Neuronal stem cell (in vitro differentiated cells): ENCODE results near the gene CELA1.

Experiments
- DNase-seq: peaks from one replicate; pipeline ENCODE4 v3.0.0-alpha.2; 2013; ENCODE audit warnings: low spot score
- H2AFZ ChIP-seq: one replicate; pipeline ENCODE4 v1.6.1; 2013; ENCODE audit warnings: mild to moderate bottlenecking, low read length, inconsistent platforms
- H2AK5ac ChIP-seq: 2 replicates; pipeline ENCODE4 v1.6.1; 2013; ENCODE audit warnings: low read depth, mild to moderate bottlenecking, inconsistent platforms, low read length, moderate library complexity, mixed read lengths
- H2BK120ac ChIP-seq: 2 replicates; pipeline ENCODE4 v1.6.1; 2013; ENCODE audit warnings: low read depth, mild to moderate bottlenecking, inconsistent platforms, low read length, moderate library complexity, mixed read lengths
- H2BK12ac ChIP-seq: one replicate; pipeline ENCODE4 v1.6.1; 2013; ENCODE audit warnings: low read length, inconsistent platforms
- H2BK15ac ChIP-seq: 2 replicates; pipeline ENCODE4 v1.6.1; 2013; ENCODE audit warnings: mild to moderate bottlenecking, low read length, inconsistent platforms, mixed read lengths
- H2BK5ac ChIP-seq: one replicate; pipeline ENCODE4 v1.6.1; 2013; ENCODE audit warnings: inconsistent platforms, mild to moderate bottlenecking, low read length, moderate library complexity
- H3K14ac ChIP-seq: one replicate; pipeline ENCODE4 v1.6.1; 2013; ENCODE audit warnings: low read length, inconsistent platforms
- H3K18ac ChIP-seq: 2 replicates; pipeline ENCODE4 v1.6.1; 2013; ENCODE audit warnings: low read length, inconsistent platforms
- H3K23ac ChIP-seq: 2 replicates; pipeline ENCODE4 v1.6.1; 2013; ENCODE audit warnings: low read depth, mild to moderate bottlenecking, mixed read lengths, low read length, inconsistent platforms; ENCODE audit not compliant: poor library complexity
- H3K27ac ChIP-seq: replicated peaks from 3 replicates; pipeline ENCODE4 v1.5.1; 2013; ENCODE audit warnings: low read length, inconsistent platforms
- H3K27me3 ChIP-seq, 3 experiments: 2 replicates each; pipeline ENCODE4 v1.6.1; 2013; ENCODE audit warnings: low read length in 3 of 3, mild to moderate bottlenecking in 2 of 3, inconsistent platforms in 1 of 3, low read depth in 1 of 3, mixed read lengths in 1 of 3, moderate library complexity in 1 of 3; ENCODE audit not compliant: control insufficient read depth in 3 of 3, insufficient read depth in 3 of 3
- H3K36me3 ChIP-seq, 2 donors: replicated peaks in 1 of 2; 2 replicates each; pipeline ENCODE4 v1.6.1; 2013; ENCODE audit warnings: low read length in 2 of 2; ENCODE audit not compliant: control insufficient read depth in 2 of 2, insufficient read depth in 2 of 2
- H3K4ac ChIP-seq: 2 replicates; pipeline ENCODE4 v1.6.1; 2013; ENCODE audit warnings: inconsistent platforms, mild to moderate bottlenecking, low read length, moderate library complexity
- H3K4me1 ChIP-seq, 2 donors: 1 replicate in 1 of 2; 2 replicates in 1 of 2; pipeline ENCODE4 v1.6.1; 2013; ENCODE audit warnings: low read length in 2 of 2, low read depth in 1 of 2; ENCODE audit not compliant: control insufficient read depth in 2 of 2, insufficient read depth in 1 of 2
- H3K4me2 ChIP-seq: one replicate; pipeline ENCODE4 v1.6.1; 2013; ENCODE audit warnings: mild to moderate bottlenecking, low read length, inconsistent platforms; ENCODE audit not compliant: insufficient read depth, poor library complexity, severe bottlenecking
- H3K4me3 ChIP-seq, 2 donors: 2 replicates each; pipeline ENCODE4 v1.5.1; 2013; ENCODE audit warnings: low read length in 2 of 2, mild to moderate bottlenecking in 2 of 2, inconsistent platforms in 1 of 2, moderate library complexity in 1 of 2
- H3K79me1 ChIP-seq: one replicate; pipeline ENCODE4 v1.6.1; 2013; ENCODE audit warnings: low read depth, mild to moderate bottlenecking, inconsistent platforms, low read length, moderate library complexity
- H3K9ac ChIP-seq: one replicate; pipeline ENCODE4 v1.6.1; 2013; ENCODE audit warnings: mild to moderate bottlenecking, low read depth, low read length, inconsistent platforms; ENCODE audit not compliant: poor library complexity
- H3K9me3 ChIP-seq, 2 donors: replicated peaks in 1 of 2; 2 replicates each; pipeline versions ENCODE3 to v1.6.1; 2013; ENCODE audit warnings: low read length in 2 of 2, mild to moderate bottlenecking in 2 of 2, inconsistent platforms in 1 of 2, low read depth in 1 of 2, mixed read lengths in 1 of 2, moderate library complexity in 1 of 2; ENCODE audit not compliant: control insufficient read depth in 2 of 2, insufficient read depth in 1 of 2
- H4K8ac ChIP-seq: one replicate; pipeline ENCODE4 v1.6.1; 2013; ENCODE audit warnings: low read depth, mild to moderate bottlenecking, inconsistent platforms, low read length, moderate library complexity
- H4K91ac ChIP-seq: one replicate; pipeline ENCODE4 v1.6.1; 2013; ENCODE audit warnings: low read length, low read depth, mild to moderate bottlenecking, inconsistent platforms; ENCODE audit not compliant: poor library complexity
- whole genome bisulfite sequencing, 2 donors: extraction: QIAGEN DNeasy Blood & Tissue Kit; methylation state at CpG; one replicate each; pipeline ENCODE4 v1.1.7; 2013; ENCODE audit warnings: missing lambda C conversion rate in 2 of 2, mixed read lengths in 1 of 2; ENCODE audit not compliant: insufficient read length in 2 of 2, insufficient replicate concordance in 1 of 2; ENCODE audit errors: extremely low coverage in 2 of 2; 5-methylcytosine and 5-hydroxymethylcytosine counted together

The CELA1 gene

GRCh38 chr12:51359851-51360250 is 13.4 kb upstream of the CELA1 start:
- no peak overlapping the region for H3K4me3 ChIP-seq
- no peaks in the 10 kb centered on the region for H3K4me1 ChIP-seq
- H2AK5ac ChIP-seq, result no peak overlapping the region
- no peak overlapping the region for H2BK15ac ChIP-seq
- H3K27ac ChIP-seq, result no peak overlapping the region
- H2BK5ac ChIP-seq, result no peak overlapping the region
- H3K9ac ChIP-seq, result no peak overlapping the region
- H3K4ac ChIP-seq, result no peak overlapping the region
- H3K36me3 ChIP-seq, result no peaks in the 10 kb centered on the region
- H3K79me1 ChIP-seq, result no peaks in the 10 kb centered on the region
- H3K27me3 ChIP-seq, result peaks cover 0 to 28% (median 2%) of the 10 kb centered on the region in 3 experiments
- no peak overlapping the region for H3K14ac ChIP-seq
- H3K9me3 ChIP-seq, result no peaks in the 10 kb centered on the region
- no peak overlapping the region for H3K4me2 ChIP-seq
- no peak overlapping the region for H2AFZ ChIP-seq
- H2BK12ac ChIP-seq, result no peak overlapping the region
- H4K91ac ChIP-seq, result no peak overlapping the region
- H2BK120ac ChIP-seq, result no peak overlapping the region
- H3K18ac ChIP-seq, result no peak overlapping the region
- H3K23ac ChIP-seq, result no peak overlapping the region
- H4K8ac ChIP-seq, result no peak overlapping the region
- no CpG with 5 or more reads among the region's 4 CpGs for WGBS, 2 donors
- DNase-seq, result no peak

- no peak overlapping the region for H3K27ac ChIP-seq
- H4K8ac ChIP-seq, result no peak overlapping the region
- no peak overlapping the region for H3K23ac ChIP-seq
- WGBS, 2 donors, result no CpG with 5 or more reads among the region's 8 CpGs
- H2BK5ac ChIP-seq, result no peak overlapping the region
- H3K9me3 ChIP-seq, result no peaks in the 10 kb centered on the region
- no peaks in the 10 kb centered on the region for H3K4me1 ChIP-seq
- H3K79me1 ChIP-seq, result no peaks in the 10 kb centered on the region
- no peak overlapping the region for H2BK120ac ChIP-seq
- no peak overlapping the region for H2AK5ac ChIP-seq
- H4K91ac ChIP-seq, result no peak overlapping the region
- H3K27me3 ChIP-seq, result peaks cover 0 to 28% (median under 1%) of the 10 kb centered on the region in 3 experiments
- no peak overlapping the region for H3K14ac ChIP-seq
- DNase-seq, result no peak
- no peak overlapping the region for H3K4me2 ChIP-seq
- H3K36me3 ChIP-seq, result no peaks in the 10 kb centered on the region
- H3K9ac ChIP-seq, result no peak overlapping the region
- H2AFZ ChIP-seq, result no peak overlapping the region
- H2BK12ac ChIP-seq, result no peak overlapping the region
- H2BK15ac ChIP-seq, result no peak overlapping the region
- H3K18ac ChIP-seq, result no peak overlapping the region
- no peak overlapping the region for H3K4me3 ChIP-seq
- H3K4ac ChIP-seq, result no peak overlapping the region
These were observed 12.0 kb upstream of the CELA1 start for GRCh38 chr12:51358496-51358895.

GRCh38 chr12:51357374-51358047 is 11.0 kb upstream of the CELA1 start:
- no peak overlapping the region for H2BK15ac ChIP-seq
- no peak overlapping the region for H3K18ac ChIP-seq
- peak overlapping the region; percentile 47 for H3K14ac ChIP-seq
- no peak overlapping the region for H3K23ac ChIP-seq
- no peak overlapping the region for H2AK5ac ChIP-seq
- no peaks in the 10 kb centered on the region for H3K79me1 ChIP-seq
- no peaks in the 10 kb centered on the region for H3K36me3 ChIP-seq
- H2BK12ac ChIP-seq, result no peak overlapping the region
- H3K9ac ChIP-seq, result no peak overlapping the region
- no peak overlapping the region for H3K27ac ChIP-seq
- no peak overlapping the region for H4K91ac ChIP-seq
- H2AFZ ChIP-seq, result no peak overlapping the region
- no peak overlapping the region for H3K4me2 ChIP-seq
- H3K4me1 ChIP-seq, result no peaks in the 10 kb centered on the region
- no peak overlapping the region for H3K4me3 ChIP-seq
- H2BK5ac ChIP-seq, result no peak overlapping the region
- H3K9me3 ChIP-seq, result no peaks in the 10 kb centered on the region
- WGBS, 2 donors, result no CpG with 5 or more reads among the region's 10 CpGs
- H2BK120ac ChIP-seq, result no peak overlapping the region
- no peak overlapping the region for H3K4ac ChIP-seq
- no peak for DNase-seq
- no peak overlapping the region for H4K8ac ChIP-seq
- peaks cover 0 to 28% (median 0%) of the 10 kb centered on the region in 3 experiments for H3K27me3 ChIP-seq

GRCh38 chr12:51351913-51352532 is 5.5 kb upstream of the CELA1 start:
- Histone ChIP-seq H3K14ac (no peak overlapping the region), H3K36me3 (no peaks in the 10 kb centered on the region), H2AFZ (no peak overlapping the region), H3K27ac (no peak overlapping the region), H3K18ac (no peak overlapping the region), H3K4me3 (no peak overlapping the region), H4K91ac (no peak overlapping the region), H2BK12ac (no peak overlapping the region), H2BK5ac (no peak overlapping the region), H3K9me3 (no peaks in the 10 kb centered on the region), H3K27me3 (peaks cover 0 to 28% (median 0%) of the 10 kb centered on the region in 3 experiments), H4K8ac (no peak overlapping the region), H2AK5ac (no peak overlapping the region), H2BK15ac (no peak overlapping the region), H3K23ac (no peak overlapping the region), H2BK120ac (no peak overlapping the region), H3K4me1 (no peaks in the 10 kb centered on the region), H3K4me2 (no peak overlapping the region), H3K9ac (no peak overlapping the region), H3K4ac (no peak overlapping the region), H3K79me1 (no peaks in the 10 kb centered on the region)
- peak; percentile 75 for DNase-seq
- WGBS, 2 donors, result no CpG with 5 or more reads among the region's 11 CpGs
